ENCODE data around the gene GNPTG. TPM values are rescaled to one million over a fixed set of nuclear protein-coding genes. Genes with fewer than 3 reads are reported as not detected.

Gene GNPTG
- total RNA-seq, 1 donor from 2014 or later = 72.1 TPM

DNA sequence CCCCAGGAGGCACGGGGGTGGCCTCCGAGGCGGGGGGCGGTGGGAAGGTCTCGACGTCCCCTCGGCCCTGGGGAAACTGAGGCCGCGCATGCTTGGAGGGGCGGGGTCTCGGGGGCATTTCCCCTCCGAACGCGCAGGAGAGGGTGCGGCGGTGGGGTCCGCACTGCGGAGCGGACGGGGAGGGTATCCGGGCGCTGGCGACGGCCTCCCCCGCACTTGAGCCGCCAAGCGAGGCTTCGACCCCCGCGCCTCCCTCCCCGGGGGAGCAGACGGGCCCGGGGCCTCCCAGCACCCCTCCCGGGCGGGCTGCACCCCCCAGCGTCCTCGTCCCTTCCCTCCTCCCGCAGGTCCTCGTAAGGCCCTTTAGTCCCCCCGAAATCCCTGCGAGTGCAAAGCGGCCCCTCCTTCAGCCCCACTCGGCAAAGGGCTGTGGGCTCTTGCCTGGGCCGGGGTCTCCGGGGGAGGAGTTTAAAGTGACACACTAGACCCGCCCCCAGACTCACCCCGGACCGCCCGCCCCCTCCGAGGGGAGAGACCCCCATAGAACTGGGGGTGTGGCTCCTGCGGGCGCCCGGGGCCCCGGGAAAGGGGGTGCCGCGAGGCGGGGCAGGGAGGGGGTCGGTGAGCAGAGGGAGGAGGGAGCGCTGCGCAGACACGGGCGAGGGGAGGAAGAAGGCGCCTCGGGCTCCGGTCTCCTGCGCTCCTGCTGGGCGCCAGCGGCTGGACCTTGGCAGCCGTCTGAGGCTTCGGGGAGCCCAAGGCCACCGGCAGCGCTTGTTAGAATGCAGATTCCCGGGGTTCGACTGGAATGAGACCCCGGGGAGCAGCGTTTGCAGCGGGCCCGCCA lies 17.7 kb upstream of the GNPTG start:
- DNase-seq (ENCODE audit: low spot score) = no peak

DNA sequence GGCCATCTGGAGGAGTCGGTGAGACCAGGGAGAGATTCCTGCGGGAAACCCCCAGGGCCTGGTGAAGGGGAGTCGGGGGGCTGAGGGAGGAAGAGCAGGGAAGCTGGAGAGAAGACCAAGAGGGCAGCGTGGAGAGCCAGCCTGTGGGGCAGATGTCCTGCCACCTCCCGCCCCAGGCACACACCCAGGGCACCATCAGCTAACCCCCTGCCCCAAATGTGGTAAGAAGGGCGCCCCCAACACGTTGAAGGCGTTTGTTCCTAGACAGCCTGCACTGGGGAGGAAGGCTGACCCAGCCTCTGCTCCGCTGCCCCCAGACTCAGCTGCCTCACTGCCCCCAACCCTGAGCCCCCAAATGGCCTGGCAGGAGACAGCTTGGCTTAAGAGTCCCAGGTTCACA lies 17.0 kb upstream of the GNPTG start:
- DNase-seq (ENCODE audit: low spot score) = no peak

DNA sequence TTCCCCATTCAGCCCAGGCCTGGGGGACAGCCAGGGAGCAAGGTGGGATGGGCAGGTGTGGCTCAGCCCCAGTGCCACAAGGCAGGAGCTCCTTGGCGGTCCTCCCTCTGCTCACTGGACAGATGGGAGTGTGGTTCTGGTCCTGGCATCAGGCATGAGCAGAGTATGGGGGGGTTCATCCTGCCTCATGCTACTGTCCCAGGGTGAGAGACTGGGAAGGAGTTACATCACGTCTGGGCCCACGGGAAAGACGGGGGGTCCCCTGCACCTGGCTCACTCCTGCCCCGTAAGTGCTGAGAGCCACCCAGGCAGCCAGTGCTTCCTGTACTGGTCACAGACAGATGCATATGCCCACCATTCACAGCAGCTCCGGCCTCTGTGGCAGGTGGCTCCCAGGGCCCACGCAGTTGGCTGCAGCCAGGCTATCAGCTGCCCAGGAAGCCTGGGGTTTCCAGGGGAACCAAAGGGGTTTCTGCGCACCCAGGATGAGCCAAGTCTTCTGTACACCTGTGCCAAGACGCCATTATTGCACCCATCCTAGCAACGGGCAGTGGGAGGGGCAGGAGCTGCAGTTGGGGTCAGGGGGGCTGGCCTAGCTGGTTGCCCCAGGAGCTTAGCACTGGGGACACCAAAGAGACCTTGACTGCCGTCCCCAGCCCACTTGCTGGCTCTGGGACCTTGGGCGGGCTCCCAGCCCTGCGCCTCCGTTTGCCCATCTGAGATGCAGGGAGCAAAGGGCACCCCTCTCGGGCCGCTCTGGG lies 16.3 kb upstream of the GNPTG start:
- DNase-seq (ENCODE audit: low spot score) = no peak

GRCh38 chr16:1335996-1336395 lies 15.7 kb upstream of the GNPTG start:
- no peak for DNase-seq (ENCODE audit: low spot score)

- no peak for DNase-seq (ENCODE audit: low spot score)
These were observed 15.1 kb upstream of the GNPTG start for GRCh38 chr16:1336619-1337018.

- no peak for DNase-seq (ENCODE audit: low spot score)
These were observed 14.2 kb upstream of the GNPTG start for GRCh38 chr16:1337486-1337885.

DNA sequence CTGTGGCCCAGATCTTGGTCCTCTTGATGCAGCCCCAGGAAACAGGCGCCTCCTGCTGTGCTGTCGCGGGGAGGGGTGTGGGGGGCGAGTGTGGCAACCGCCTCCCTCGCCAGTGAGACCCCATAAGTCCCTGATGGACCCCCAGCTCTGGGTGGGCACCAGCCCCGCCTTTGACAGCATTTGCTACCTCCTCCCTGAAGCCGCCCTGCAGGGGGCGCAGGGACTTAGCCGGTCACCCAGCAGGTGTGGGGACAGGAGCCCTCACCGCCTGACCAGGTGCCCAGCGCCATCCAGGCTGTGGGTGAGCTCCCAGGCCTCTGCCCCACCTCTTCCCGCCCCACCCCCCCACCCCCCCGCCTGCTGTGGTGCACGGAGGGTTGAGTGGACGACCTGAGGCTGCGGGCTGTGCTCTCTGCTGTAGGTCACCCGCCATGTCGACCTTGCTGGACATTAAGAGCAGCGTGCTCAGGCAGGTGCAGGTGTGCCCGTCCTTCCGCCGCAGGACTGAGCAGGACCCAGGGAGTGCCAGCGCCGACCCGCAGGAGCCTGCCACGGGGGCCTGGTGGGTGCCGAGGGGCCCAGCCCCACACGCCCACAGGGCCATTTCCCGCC lies 13.5 kb upstream of the GNPTG start:
- DNase-seq (ENCODE audit: low spot score) = no peak

DNA sequence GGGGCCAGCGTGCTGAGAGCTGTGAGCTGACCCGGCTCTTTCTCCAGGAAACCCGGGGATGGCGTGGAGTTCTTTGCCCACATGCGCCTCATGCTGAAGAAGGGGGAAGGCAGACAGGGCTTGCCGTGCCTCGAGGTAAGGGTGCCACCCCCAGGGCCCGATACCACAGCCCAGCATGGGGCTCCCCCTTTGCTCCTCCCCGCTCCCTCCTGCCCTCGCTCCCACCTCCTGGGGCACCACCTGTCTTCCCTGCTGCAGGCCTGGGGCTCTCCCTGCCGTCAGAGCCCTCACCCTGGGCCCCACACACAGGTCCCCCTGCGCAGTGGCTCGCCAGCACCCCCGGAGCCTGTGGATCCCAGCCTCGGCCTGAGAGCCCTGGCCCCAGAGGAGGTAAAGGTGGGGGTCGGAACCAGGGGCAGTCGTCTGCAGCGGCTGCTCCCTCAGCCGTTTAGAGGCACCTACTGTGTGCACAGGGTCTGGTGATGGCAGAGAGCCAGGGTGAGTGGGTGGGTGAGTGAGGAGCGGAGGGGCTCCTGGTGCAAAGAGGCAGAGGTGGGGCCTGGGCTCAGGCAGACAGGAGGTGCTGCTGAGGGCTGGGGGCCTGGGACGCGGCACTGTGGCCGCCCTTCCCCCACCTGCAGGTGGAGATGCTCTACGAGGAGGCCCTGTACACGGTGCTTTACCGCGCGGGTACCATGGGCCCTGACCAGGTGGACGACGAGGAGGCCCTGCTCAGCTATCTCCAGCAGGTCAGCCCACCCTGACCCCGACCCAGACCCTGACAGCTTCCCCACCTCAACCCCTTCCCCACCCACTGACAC lies 12.7 kb upstream of the GNPTG start:
- no peak for DNase-seq (ENCODE audit: low spot score)

- DNase-seq (ENCODE audit: low spot score) = no peak
These were observed 10.8 kb upstream of the GNPTG start for GRCh38 chr16:1340730-1341494.

DNA sequence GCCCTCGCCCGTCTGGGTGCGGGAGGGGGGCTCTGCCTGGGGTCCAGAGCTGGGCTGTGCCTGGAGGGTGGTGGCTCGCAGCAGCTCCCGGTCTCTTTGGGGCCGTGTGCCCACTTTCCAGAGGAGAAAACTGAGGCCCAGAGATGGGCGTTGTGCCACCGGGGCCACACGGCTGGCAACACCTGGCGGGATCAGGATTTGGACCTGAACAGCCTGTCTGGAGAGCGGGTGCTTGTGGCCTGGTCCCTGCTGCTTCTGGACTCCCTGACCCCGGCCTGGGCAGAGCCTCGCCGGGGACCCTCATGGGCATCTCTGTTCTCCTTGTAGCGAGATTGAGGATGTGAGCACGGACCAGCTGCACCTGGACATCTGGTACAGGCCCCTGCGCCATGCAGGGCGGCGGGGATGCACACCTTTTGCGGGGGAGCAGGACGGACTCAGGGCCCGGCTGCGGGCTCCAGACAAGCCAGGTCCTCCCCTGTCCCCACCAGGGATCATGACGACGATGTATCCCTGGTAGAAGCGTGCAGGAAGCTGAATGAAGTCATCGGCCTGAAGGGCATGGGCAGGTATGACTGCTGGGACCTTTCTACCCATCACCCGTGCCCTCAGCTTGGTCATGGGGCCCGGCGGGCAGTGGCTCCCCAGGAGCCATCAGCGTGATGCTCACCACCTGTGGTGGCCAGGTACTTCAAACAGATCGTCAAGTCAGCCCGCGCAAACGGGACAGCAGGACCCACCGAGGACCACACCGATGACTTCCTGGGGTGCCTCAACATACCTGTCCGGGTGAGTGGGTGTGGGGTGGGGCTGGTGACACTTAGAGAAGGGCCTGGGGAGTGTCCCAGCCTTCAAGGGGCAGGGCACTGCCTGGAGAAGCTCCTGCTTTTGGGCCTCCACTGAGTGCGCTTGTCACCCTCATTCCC lies 10.0 kb upstream of the GNPTG start:
- DNase-seq (ENCODE audit: low spot score) = no peak

DNA sequence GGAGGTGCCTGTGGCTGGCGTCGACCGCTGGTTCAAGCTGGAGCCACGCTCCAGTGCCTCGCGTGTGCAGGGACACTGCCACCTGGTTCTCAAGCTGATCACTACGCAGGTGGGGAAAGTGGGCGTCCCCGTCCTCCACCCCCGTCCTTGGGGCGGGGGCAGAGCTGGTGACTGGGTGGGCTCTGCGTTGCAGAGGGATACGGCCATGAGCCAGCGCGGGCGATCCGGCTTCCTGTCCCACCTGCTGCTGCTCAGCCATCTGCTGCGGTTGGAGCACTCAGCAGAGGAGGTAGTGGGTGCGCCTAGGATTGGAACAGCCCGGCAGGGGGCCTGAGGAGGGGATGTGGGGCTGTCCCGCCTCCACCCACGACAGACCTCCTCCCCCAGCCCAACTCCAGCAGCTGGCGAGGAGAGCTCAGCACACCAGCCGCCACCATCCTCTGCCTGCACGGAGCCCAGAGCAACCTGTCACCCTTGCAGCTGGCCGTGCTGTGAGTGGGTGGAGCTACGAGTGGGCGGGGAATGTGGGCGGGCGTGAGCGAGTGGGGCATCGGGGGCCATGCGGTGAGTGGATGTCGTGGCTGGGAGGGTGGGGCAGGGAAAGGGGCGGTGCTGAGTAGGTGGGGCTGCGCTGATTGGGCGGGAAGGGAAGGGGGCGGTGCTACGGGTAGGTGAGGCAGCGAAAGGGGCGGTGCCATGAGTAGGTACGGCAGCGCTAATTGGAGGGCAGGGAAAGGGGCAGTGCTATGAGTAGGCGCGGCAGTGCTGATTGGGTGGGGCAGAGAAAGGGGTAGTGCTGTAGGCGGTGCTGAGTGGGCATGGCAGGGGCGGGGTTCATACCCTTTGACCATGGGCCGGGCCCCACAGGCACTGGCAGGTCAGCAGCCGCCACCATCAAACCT lies 9.0 kb upstream of the GNPTG start:
- peak; percentile 93 for DNase-seq (ENCODE audit: low spot score)

- DNase-seq (ENCODE audit: low spot score) = no peak
These were observed 8.1 kb upstream of the GNPTG start for GRCh38 chr16:1343428-1344242.

- DNase-seq (ENCODE audit: low spot score) = no peak
These were observed 7.2 kb upstream of the GNPTG start for GRCh38 chr16:1344499-1344898.

GRCh38 chr16:1345087-1345486 lies 6.6 kb upstream of the GNPTG start:
- DNase-seq (ENCODE audit: low spot score) = no peak

- DNase-seq (ENCODE audit: low spot score) = no peak
These were observed 5.9 kb upstream of the GNPTG start for GRCh38 chr16:1345651-1346421.

GRCh38 chr16:1346422-1347285 lies 5.1 kb upstream of the GNPTG start:
- DNase-seq (ENCODE audit: low spot score) = no peak

Measured in mesenteric fat pad (tissue), 1 donor.